Fibroblast of pulmonary artery (primary cell): ENCODE results near the gene ARSB.

Source experiments
- DNase-seq: peaks from one replicate; pipeline ENCODE4 v3.0.0-alpha.2; 2010; ENCODE audit warnings: low read depth
- H3K4me3 ChIP-seq: replicated peaks from 2 replicates; pipeline ENCODE4 v1.5.1; 2011; ENCODE audit warnings: low read depth, mild to moderate bottlenecking, control low read depth, low read length, moderate library complexity
- CTCF ChIP-seq: IDR thresholded peaks from 2 replicates; pipeline ENCODE4 v1.5.1; 2011; ENCODE audit warnings: mild to moderate bottlenecking, control low read depth, low read length, inconsistent platforms; ENCODE audit errors: missing control alignments

The ARSB gene

GRCh38 chr5:78829811-78830527 is 155.1 kb downstream of the ARSB start:
- H3K4me3 ChIP-seq: no peak overlapping the region
- TF ChIP-seq CTCF: no peak
- DNase-seq: no peak

- no peak overlapping the region for H3K4me3 ChIP-seq
- DNase-seq: no peak
- no peak for TF ChIP-seq CTCF
Measured at GRCh38 chr5:78827725-78828124, 157.4 kb downstream of the ARSB start.

GRCh38 chr5:78824831-78825281 is 160.3 kb downstream of the ARSB start:
- TF ChIP-seq CTCF: no peak
- H3K4me3 ChIP-seq: no peak overlapping the region
- peak; percentile 36 for DNase-seq

- TF ChIP-seq CTCF: no peak
- no peak for DNase-seq
- no peak overlapping the region for H3K4me3 ChIP-seq
Measured at GRCh38 chr5:78823196-78823595, 161.9 kb downstream of the ARSB start.

- DNase-seq: no peak
- TF ChIP-seq CTCF: no peak
- no peak overlapping the region for H3K4me3 ChIP-seq
Measured at GRCh38 chr5:78821536-78822021, 163.5 kb downstream of the ARSB start.

- TF ChIP-seq CTCF: no peak
- DNase-seq: no peak
- H3K4me3 ChIP-seq: no peak overlapping the region
Measured at GRCh38 chr5:78819707-78820106, 165.4 kb downstream of the ARSB start.

- DNase-seq: no peak
- no peak overlapping the region for H3K4me3 ChIP-seq
- TF ChIP-seq CTCF: no peak
Measured at GRCh38 chr5:78819166-78819565, 165.9 kb downstream of the ARSB start.
